Left hindlimb (tissue), 1 donor: Measurements from ENCODE around the gene KLRF1.
A peak's percentile ranks its signal among the peaks of the same experiment; 100 is the strongest.

Source experiments
- DNase-seq: peaks from one replicate; pipeline ENCODE4 v3.0.0-alpha.2; 2018

Gene KLRF1

GRCh38 chr12:9809866-9810265 is 17.4 kb upstream of the KLRF1 start:
- no peak for DNase-seq

- no peak for DNase-seq
Observed at GRCh38 chr12:9810671-9811070, 16.6 kb upstream of the KLRF1 start.

GRCh38 chr12:9811621-9812020 is 15.7 kb upstream of the KLRF1 start:
- DNase-seq: no peak

GRCh38 chr12:9813821-9814798 is 13.2 kb upstream of the KLRF1 start:
- peak; percentile 59 for DNase-seq

DNA sequence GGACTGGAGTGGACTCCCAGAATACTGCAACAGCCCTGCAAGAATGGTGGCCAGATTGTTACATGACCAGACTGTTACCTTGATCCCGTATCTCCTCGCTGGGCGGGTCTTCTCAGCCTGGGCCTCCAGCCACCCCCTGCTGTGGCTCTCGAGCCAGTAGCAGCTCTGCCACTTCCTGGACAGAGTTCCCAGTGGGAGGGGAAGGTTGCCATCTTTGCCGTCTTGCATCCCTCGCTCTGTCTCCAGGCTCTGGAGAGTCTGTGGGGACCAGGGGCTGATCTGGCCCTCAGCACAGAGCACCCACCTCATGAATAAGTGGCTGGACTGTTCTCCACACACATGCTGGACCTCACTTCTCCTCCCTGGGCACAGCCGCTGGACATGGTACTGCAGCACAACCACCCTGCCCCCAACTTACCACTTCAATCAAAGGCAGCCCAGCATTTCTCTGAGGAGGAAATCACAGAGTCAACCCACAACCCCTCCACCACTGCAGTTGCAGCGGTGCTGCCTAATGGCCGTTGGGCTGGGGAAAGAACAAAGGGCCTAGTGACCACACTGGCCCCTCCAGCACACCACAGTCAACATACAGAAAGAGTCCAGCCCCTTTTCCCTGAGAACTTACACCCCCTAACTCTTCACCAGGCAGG is 6.9 kb upstream of the KLRF1 start:
- DNase-seq: no peak

DNA sequence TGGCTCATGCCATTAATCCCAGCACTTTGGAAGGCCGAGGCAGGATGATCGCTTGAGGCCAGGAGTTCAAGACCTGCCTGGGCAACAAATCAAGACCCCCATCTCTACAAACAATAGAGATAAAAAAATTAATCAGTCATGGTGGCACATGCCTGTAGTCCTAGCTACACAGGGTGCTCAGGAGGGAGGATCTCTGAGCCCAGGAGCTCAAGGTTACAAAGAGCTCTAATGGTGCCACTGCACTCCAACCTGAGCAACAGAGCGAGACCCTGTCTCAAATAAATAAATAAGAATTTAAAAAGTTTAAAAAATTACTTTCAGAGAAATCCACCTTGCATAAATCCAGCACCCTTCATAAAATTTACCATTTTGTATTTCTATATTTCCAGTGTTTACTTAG is 2.2 kb downstream of the KLRF1 start:
- no peak for DNase-seq

GRCh38 chr12:9829982-9830381 is 2.7 kb downstream of the KLRF1 start:
- no peak for DNase-seq

DNA sequence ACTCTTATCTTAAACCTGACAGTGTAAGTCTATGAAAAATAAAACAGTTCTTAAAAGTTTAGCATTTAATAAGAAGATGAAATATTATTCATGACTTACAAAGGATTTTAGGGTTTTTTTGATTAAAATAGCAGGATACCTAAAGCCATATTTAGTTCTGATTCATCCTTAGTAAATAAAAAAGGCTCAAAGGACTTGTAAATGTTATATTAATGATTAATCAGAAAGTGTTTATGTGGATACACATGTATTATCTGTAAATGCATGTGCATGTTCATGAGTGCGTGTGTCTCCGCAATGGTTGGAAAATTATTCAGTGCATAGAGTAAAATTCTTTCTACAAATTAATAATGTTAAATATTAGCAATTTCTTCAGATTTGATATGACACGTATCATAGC is 4.4 kb downstream of the KLRF1 start:
- DNase-seq: no peak

DNA sequence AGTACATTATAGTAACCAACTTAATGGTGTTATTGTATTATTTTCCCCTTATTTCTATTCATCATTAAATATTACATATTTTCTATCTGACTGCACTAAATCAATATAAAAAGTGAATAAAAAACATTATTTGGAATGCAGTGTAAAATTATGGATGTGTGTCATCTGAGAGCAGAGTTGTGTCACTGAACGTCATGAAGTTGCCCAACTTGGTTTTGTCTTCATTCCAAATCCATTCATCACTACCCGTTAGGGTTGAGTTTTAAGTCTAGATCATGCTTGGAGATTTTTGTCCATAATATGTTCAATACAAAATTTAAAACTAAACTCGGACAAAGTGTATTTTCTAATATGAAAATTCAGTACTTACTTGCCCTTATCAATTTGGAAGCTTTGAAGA is 16.1 kb downstream of the KLRF1 start:
- DNase-seq: no peak

- no peak for DNase-seq
Observed at GRCh38 chr12:9848899-9849298, 21.6 kb downstream of the KLRF1 start.

DNA sequence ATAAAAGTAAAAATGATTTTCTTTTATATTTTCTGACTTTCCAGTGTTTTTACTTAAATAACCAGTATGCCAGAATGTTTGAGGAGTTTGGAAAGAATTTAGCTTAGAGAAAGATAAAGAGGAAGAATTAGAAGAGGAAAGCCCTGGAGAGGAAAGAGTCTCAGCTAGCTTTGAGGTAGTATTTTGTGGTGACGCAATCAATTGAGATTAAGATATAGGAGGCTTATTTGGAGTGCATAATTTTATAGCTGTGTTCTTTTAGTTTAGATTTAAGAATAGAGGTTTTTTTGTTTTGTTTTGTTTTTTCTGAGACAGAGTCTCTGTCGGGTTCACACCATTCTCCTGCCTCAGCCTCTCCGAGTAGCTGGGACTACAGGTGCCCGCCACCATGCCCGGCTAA is 23.8 kb downstream of the KLRF1 start:
- DNase-seq: no peak

DNA sequence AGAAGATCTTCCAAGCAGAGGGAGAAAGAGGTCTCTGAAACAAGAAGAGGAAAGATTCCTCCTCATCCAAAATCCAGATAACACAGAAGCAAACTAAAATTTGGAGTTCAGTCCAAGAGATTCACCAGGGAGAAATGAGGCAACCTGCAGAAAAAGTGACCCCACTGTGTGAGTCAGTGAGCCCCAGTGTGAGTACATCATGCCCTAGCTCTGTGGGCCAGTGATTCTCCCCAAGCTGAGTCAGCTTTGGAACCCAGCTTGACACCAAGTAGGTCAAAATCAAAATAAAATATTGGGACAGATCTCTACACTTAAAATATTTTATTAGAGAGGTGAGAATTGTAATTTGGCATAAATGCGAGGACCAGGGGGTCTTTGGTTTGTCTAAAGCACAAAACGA is 24.6 kb downstream of the KLRF1 start:
- no peak for DNase-seq

DNA sequence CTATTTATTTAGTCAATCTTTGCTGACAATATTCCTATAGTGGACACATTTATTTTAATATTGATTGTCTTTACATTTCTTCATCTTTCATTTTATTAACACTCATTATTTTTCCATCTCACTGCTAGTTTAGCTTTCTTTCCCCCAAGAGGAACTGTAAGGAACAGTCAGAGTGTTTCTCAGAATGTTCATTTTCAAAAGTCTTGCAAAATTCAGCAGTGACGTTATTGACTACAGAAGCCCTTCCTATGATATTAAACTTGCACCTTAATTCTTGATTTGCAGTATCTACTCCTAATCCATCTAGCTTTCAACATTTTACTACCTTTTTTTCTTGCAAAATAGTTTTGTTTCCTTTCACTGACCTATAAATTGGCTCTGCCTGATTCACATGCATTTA is 28.9 kb downstream of the KLRF1 start:
- DNase-seq: no peak

- no peak for DNase-seq
Observed at GRCh38 chr12:9856894-9857293, 29.6 kb downstream of the KLRF1 start.

- DNase-seq: no peak
Observed at GRCh38 chr12:9858135-9858534, 30.9 kb downstream of the KLRF1 start.

- no peak for DNase-seq
Observed at GRCh38 chr12:9864913-9865675, 37.8 kb downstream of the KLRF1 start.

DNA sequence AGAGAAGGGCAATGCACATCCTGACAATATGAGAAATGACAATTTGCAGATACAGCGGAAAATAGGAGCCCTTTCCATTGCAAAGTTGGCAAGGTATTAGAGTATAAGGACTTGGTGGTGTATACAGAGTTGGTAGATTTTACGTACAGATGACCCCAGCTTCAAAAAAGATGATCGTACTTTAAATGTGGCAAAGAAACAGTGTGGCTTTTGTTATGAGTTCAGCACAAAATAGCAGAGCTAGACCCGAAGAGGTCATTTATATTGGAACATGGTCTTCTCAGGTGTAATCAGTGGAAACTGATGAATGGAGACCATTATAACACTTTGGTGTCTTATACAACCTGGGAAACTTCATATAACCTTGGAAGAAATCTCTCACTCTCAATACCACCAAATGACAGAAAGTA is 39.6 kb downstream of the KLRF1 start:
- no peak for DNase-seq

GRCh38 chr12:9867531-9867930 is 40.2 kb downstream of the KLRF1 start:
- no peak for DNase-seq

DNA sequence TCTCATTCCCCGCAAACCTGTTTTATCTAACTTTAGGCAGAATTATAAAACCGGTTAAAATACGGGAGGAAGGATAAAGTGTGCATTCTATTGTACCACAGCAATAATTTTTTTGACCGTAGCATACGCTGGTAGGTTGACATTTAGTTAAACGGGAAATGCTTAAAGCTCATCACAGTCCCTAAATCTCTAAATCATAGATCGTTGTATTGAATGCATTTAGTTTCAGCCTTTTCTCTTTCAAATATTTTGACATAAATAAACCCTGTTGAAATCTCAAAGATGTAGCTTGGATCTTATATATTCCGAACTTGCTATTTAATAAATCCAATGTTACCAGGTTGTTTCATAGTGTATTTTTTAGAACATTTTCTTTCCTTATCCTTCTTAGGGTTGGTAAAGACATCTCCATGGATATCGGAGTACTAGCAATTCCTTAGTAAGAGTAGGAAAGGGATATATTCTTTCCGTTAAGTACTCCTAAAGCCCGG is 41.1 kb downstream of the KLRF1 start:
- DNase-seq: no peak

- DNase-seq: no peak
Observed at GRCh38 chr12:9868951-9869306, 41.6 kb downstream of the KLRF1 start.

- DNase-seq: no peak
Observed at GRCh38 chr12:9869307-9870161, 42.3 kb downstream of the KLRF1 start, which contains the start of gene CLEC2B. TSS of gene CLEC2B (minus strand) at chr12:9869354.

GRCh38 chr12:9870286-9870866 is 43.1 kb downstream of the KLRF1 start:
- DNase-seq: no peak
